ENCODE results near the gene KIAA1671. TPM values are rescaled to one million over a fixed set of nuclear protein-coding genes. Genes with fewer than 3 reads are reported as not detected.

KIAA1671 gene
- total and polyA plus RNA-seq, 2 of the 4 experiments (the other 2 are of a cell fraction) = 0.02 TPM; not detected in 1

DNA sequence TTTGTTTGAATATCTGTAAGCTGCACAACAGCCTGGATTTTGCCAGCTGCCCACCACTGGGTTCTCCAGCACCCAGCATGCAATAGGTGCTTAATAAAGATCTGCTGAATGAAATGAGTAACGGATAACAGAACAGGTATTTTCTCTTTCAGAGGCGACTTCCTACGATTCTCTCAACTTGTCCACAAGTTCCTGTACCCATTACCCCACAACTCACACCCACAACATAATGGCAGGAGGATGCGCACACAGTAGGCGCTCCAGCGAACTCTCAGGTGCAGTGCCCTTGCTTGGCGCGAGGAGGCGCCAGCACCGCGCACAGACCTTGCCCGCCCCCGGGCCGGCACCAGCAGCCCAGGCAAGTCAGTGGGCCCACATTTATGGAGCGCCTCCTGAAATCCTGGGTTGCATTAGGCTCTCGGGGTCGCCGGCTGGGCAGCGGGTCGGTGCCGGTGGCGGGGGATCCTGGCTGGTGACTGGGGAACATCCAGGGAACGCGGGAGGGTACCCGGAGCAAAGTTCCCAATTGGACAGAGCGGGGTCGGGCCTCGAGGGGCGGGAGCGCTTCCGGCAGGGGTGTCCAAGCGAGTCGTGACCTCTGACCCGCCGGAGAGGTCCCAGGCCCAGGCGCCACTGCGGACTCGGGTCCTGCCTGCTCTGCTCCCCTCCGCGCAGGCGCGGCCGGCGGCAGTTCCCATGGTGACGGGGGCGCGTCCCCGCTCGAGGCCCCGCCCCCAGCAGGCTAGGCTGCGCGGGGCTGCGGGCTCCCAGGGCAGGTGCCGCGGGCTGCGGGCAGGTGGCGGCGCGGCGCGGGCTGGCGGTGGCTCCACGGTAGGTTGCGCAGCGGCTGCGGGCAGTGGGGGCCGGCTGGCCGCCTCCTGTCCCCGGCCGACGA is at the start of gene KIAA1671 (continued):
- TF ChIP-seq, protein P1, sequence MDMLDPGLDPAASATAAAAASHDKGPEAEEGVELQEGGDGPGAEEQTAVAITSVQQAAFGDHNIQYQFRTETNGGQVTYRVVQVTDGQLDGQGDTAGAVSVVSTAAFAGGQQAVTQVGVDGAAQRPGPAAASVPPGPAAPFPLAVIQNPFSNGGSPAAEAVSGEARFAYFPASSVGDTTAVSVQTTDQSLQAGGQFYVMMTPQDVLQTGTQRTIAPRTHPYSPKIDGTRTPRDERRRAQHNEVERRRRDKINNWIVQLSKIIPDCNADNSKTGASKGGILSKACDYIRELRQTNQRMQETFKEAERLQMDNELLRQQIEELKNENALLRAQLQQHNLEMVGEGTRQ (IDR thresholded peaks at IDR 0.05; ENCODE audit: low read depth, low read length) = no peak
- no peak for TF ChIP-seq BHLHE40 (IDR thresholded peaks at IDR 0.05; ENCODE audit: low read depth, low read length)
- TF ChIP-seq CHD1 (IDR thresholded peaks at IDR 0.05; ENCODE audit: low read depth, low read length) = no peak

DNA sequence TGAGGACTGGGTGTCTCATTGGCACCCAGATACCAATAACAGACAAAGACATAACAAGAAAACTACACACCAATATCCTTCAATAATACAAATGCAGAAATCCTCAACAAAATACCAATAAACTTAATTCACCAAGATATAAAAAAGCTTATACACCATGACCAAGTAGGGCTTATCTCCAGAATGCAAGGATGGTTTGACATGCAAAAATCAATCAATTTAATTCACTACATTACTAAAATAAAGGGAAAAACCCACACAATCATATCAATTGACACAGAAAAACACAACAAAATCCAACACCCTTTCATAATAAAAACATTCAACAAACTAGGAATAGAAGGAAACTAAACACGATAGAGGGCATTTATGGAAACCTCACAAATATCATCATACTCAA is 46.6 kb upstream of the KIAA1671 start:
- H3K9me1 ChIP-seq (ENCODE audit: insufficient read depth, low read length) = no peaks in the 10 kb centered on the region
- H3K9ac ChIP-seq (ENCODE audit: low read depth, low read length) = no peak overlapping the region
- H2BK5ac ChIP-seq (ENCODE audit: low read depth, low read length, poor library complexity, severe bottlenecking) = no peak overlapping the region
- dilution Hi-C loops (cut with HindIII; ENCODE audit: low sequenced_read_pairs, unreplicated experiment) = no loop called here
- ChIA-PET CTCF (interaction anchor here (0.6 kb wide), 1 partner anchor 221 kb away, joined by 3 read pairs; no protein-coding TSS in a partner anchor), POLR2A (ENCODE audit: unreplicated experiment) (no interaction called here)
- TF ChIP-seq CEBPB (IDR thresholded peaks at IDR 0.05; ENCODE audit: low read depth, low read length) (no peak), CHD1 (IDR thresholded peaks at IDR 0.05; ENCODE audit: low read depth, low read length) (no peak), SMC3 (IDR thresholded peaks at IDR 0.05; ENCODE audit: low read depth, low read length) (no peak), RFX5 (IDR thresholded peaks at IDR 0.05; ENCODE audit: low read depth, low read length) (no peak)
- no peak overlapping the region for H4K5ac ChIP-seq (ENCODE audit: low read depth, low read length)
- no peaks in the 10 kb centered on the region for H3K4me1 ChIP-seq (ENCODE audit: control insufficient read depth, insufficient read depth, low read length)
- no peak overlapping the region for H3K4me2 ChIP-seq (ENCODE audit: low read depth, low read length)
- intact Hi-C loops (cut with micrococcal nuclease) = no loop called here
- H2BK120ac ChIP-seq (ENCODE audit: low read depth, low read length) = no peak overlapping the region
- H3K23ac ChIP-seq (ENCODE audit: low read depth, low read length) = no peak overlapping the region
- no peak overlapping the region for H2AFZ ChIP-seq (replicated peaks; ENCODE audit: low read length, poor library complexity)
- no peak overlapping the region for H2BK20ac ChIP-seq (ENCODE audit: low read depth, low read length)
- no peak overlapping the region for H4K8ac ChIP-seq (ENCODE audit: low read depth in 2 of 2, low read length in 2 of 2)
- BruUV-seq (replicated peaks) = no TSS peak
- H3K79me1 ChIP-seq (ENCODE audit: low read depth in 1 of 2, low read length in 2 of 2) = no peaks in the 10 kb centered on the region
- no peaks in the 10 kb centered on the region for H3K36me3 ChIP-seq (ENCODE audit: control insufficient read depth, insufficient read depth, low read length)
- WGBS, 2 experiments (ENCODE audit: extremely low coverage in 2 of 2, insufficient read length in 1 of 2) = no CpG with 5 or more reads among the region's 1 CpG
- no peak overlapping the region for H3K14ac ChIP-seq (replicated peaks; ENCODE audit: low read depth, low read length)
- no peak for ATAC-seq (ENCODE audit: low read depth)
- no peak overlapping the region for H2AK9ac ChIP-seq (replicated peaks; ENCODE audit: low read depth, low read length, poor library complexity)
- no peaks in the 10 kb centered on the region for H3K27me3 ChIP-seq (ENCODE audit: control insufficient read depth, insufficient read depth, low read length)
- no peak overlapping the region for H3K18ac ChIP-seq (ENCODE audit: low read depth, low read length)
- H3K27ac ChIP-seq (ENCODE audit: insufficient read depth, low read length) = no peak overlapping the region
- H3K4me3 ChIP-seq (ENCODE audit: insufficient read depth, low read depth, low read length) = no peak overlapping the region
- H2AK5ac ChIP-seq (ENCODE audit: low read depth, low read length) = no peak overlapping the region
- H4K20me1 ChIP-seq (ENCODE audit: insufficient read depth, low read length) = no peaks in the 10 kb centered on the region
- no peak overlapping the region for H3K56ac ChIP-seq (ENCODE audit: extremely low read depth, insufficient read depth, low read length)
- DNase-seq = no peak
- H3K4ac ChIP-seq (ENCODE audit: low read depth, low read length) = no peak overlapping the region
- H3K9me3 ChIP-seq (ENCODE audit: control insufficient read depth, insufficient read depth, low read length) = peaks cover 5% of the 10 kb centered on the region; the same call in 1 of the 2 replicates
- in situ Hi-C loops (cut with MboI; ENCODE audit: low sequenced_read_pairs) = no loop called here
- no peak overlapping the region for H4K91ac ChIP-seq (ENCODE audit: insufficient read depth, low read depth, low read length)
- no peak overlapping the region for H2BK15ac ChIP-seq (ENCODE audit: low read depth, low read length)
